Measurements from ENCODE around the gene CCER1.

CCER1 gene

DNA sequence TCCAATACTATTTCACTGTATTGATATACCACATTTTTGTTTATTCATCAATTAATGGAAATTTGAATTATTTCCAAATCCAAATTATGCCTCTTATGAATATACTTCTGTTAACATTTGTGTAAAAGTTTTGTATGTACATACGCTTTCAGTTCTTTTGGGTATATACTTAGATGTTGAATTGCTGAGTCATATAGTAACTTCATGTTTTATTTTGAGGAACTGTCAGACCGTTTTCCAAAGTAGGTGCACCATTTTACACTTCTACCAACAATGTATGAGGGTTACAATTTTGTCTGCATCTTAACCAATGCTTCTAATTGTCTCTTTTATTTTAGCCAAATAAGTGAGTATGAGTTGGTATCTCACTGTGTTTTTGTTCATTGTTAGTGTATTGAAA lies 10.2 kb upstream of the CCER1 start:
- DNase-seq (ENCODE audit: low spot score): no peak

DNA sequence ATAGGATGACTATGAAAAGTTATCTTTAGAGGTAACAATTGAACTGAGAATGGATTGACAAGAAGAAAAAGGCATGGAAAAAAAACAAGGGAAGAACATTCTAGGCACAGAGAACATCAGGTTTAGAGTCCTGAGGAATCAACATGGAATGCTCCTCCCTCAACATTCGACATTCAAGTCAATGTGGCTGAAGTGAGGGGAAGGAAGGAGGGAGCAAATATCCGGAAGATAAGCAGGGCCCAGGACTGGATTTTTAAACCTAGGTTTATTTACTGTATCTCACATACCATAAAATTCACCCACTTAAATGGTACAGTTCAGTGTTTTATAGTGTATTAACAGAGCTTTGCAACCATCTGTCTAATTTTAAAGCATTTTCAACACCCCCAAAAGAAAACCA lies 9.6 kb upstream of the CCER1 start:
- DNase-seq (ENCODE audit: low spot score): no peak

GRCh38 chr12:90963946-90964345 lies 9.0 kb upstream of the CCER1 start:
- no peak for DNase-seq (ENCODE audit: low spot score)

DNA sequence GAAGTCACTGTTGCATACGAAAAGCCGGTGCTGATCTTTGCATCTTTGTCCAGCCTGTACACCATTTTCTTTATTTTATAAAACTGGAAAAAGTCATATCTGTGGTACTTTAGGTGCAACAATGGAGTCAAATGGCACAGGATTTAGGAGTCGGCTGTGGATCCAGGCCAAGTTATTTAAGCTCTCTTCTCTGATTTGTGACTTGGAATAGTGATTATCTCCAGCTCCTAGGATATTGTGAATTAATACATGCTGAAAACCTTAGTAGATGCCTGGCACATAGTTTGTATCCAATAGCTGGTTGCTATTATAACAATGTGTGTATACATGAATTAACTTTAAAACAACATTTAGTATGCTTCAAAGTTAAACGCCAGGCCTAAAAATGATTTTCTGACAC lies 6.2 kb upstream of the CCER1 start:
- DNase-seq (ENCODE audit: low spot score): no peak

DNA sequence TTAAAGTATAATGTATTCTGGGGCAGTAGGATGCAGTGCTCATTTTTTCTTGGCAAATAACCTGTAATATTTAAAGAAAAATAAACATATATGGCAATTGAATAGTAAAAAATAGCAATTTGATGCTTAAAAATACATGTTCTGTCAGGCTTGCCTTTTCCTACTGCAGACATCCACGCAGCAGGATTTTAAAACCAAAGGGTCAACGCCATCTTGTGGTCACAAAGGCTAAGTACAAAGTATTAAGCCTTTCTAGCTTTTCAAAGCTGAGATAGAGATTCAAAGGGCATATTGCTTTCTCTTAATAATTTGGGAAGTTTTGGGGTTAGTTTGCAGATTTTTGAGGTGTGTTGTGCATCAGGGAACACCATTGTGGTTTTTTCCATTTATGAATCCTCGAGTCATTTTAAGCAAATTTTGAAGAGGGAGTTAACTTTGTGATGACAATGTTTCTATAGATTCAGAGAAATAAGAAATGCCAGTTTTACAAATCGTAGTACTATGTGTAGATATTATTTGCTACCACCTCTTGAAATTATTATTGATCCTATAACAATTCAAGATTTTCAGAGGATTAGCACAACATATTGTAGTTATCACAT lies 4.7 kb upstream of the CCER1 start:
- no peak for DNase-seq (ENCODE audit: low spot score)

- no peak for DNase-seq (ENCODE audit: low spot score)
Measured at GRCh38 chr12:90959032-90959431, 4.1 kb upstream of the CCER1 start.

GRCh38 chr12:90958347-90958746 lies 3.4 kb upstream of the CCER1 start:
- DNase-seq (ENCODE audit: low spot score): no peak

DNA sequence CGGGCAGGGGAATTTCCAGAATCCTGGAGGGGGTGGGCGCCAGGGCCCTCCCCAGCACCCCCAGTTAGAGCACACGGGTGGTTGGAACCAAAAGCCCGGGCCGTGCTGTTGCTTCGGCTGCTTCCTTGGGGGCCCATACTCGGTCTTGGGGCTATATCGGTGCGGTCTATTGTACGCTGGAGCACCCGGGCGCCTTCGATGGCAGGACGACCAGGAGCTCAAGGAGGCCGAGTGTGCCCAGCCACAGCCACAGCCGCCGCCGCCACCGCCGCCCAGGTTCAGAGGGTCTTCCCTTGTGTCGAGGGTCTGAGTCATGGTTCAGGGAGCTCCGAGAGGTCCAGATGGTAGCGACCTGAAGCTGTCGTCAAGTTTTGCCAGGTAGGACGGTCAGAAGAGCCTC lies 548 bp downstream of the CCER1 start:
- no peak for DNase-seq (ENCODE audit: low spot score)

DNA sequence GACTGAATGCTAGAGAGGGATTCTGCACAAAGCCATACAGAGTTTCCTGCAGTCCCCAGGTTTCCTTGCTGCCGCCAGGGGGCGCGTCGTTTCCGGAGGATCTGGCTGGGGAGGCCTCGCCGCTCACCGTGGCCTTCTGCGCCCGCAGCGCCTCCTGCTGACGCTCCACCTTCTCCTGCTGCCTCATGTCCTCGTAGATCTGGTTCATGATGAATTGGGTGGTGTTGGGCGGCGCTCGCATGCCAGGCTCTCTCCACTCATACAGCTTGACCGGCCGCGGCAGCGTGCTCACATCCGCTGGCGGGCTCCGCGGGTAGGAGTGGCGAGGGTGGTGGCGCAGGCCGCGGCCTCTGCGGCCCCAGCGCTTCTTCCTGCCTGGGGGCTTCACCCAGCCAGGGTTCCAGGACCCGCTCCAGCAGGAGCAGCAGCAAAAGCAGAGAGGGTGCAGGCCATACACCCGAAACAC lies 987 bp downstream of the CCER1 start:
- DNase-seq (ENCODE audit: low spot score): no peak

DNA sequence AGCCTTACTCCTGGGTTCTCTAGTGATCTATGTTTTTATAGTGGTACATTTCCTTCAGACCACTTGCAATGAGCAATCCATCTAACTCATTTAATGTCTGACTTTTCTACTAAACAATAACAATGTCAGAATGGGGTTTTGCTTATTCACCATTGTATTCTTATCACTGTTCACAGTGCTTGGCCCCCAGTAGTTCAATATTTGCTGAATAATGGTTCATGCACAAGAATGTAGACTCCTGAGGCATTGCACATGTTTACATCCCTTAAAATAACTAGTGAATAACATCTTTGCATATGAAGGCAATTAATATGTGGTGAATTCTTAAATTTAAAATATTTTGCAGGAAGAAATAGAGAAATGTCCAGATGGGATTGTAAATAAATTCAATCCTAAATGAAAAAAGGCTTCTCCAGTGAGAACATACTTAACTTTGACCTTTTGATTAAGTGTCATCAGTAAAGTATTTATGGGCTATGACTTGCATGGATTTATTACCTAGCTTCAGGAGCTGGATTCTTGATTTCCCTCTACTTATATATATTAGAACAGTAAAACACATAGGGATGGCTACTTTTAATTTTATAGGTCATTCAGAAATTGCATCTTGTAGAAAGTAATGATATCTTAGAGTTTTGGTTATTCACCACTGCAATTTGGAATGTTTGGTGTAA lies 3.4 kb downstream of the CCER1 start:
- no peak for DNase-seq (ENCODE audit: low spot score)

GRCh38 chr12:90947869-90948268 lies 7.1 kb downstream of the CCER1 start:
- no peak for DNase-seq (ENCODE audit: low spot score)

GRCh38 chr12:90945070-90945649 lies 9.8 kb downstream of the CCER1 start:
- DNase-seq (ENCODE audit: low spot score): no peak

DNA sequence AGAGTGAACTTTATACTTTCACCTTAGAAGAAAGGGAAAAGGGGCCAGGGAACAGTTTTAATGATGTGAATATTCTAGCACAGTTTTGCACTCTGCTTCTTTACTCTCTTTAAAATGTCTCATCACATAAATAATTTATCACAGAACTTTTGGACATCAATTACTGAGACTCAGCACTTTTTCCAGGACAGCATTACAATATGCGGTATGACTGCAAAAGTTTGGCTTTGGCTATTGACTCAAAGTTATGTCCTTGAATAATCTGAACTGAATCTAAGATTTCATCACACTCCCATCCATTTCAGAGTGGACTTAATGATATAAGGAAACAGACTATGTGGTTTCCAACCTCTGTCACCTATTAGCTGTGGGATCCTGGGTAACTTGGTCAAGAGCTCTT lies 11.7 kb downstream of the CCER1 start:
- no peak for DNase-seq (ENCODE audit: low spot score)

- DNase-seq (ENCODE audit: low spot score): no peak
Measured at GRCh38 chr12:90940872-90941499, 14.0 kb downstream of the CCER1 start.

DNA sequence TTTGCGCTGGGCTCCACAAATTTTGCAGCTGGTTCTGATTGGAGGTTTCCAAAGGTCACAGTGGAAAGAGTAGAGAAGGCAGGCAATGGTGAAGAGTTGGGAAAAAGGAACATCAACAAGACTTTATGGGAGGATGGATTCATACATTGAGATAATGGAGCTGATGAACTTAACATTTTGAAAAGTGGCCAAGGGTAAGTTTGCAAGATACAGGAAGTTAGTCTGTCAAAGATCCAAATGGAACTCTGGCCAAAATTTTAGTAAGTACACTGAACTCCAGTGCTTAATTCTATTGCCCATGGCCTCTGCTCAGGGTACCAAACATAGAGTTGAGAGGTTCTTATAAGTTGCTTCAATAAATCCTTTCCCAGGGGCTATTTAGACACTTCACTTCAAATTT lies 15.6 kb downstream of the CCER1 start:
- no peak for DNase-seq (ENCODE audit: low spot score)

DNA sequence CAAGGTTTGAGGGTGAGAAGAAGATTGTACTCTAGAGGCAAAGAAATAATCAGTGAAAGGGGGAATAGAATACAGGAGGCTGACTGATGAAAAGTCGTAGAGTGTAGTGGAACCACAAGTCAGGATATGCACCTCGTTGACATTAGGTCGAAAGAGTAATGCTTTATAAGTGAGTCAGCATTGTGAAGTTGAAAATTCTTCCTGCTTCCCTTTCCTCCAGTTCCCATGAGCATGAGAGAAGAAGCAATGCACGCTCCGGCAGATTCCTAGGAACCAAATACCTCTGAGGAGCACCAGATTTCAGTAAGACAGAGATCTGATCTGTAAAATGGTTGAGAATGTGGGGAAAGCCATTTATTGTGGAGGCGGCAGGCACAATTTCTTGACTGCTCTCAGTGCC lies 16.5 kb downstream of the CCER1 start:
- no peak for DNase-seq (ENCODE audit: low spot score)

GRCh38 chr12:90937651-90938050 lies 17.3 kb downstream of the CCER1 start:
- DNase-seq (ENCODE audit: low spot score): no peak

- DNase-seq (ENCODE audit: low spot score): no peak
Measured at GRCh38 chr12:90936230-90937005, 18.6 kb downstream of the CCER1 start.

- no peak for DNase-seq (ENCODE audit: low spot score)
Measured at GRCh38 chr12:90925562-90925961, 29.4 kb downstream of the CCER1 start.

DNA sequence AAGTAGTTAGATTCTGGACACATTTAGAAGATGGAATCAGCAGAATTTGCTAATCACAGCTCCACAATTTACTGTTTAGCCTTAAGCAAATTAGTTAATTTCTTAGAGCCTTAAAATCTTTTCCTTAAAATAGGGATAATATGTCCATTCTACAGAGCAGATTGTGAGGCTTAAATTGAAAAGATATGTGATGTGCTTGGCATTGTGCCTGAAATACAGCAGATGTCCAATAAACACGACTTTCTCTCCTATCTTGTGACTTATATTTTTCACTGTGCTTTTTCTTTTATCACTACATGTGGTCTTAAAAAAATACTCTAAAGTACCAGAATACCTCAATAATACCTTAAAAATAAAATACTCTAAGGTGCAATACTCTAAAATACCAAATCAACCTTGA lies 30.6 kb downstream of the CCER1 start:
- DNase-seq (ENCODE audit: low spot score): no peak

DNA sequence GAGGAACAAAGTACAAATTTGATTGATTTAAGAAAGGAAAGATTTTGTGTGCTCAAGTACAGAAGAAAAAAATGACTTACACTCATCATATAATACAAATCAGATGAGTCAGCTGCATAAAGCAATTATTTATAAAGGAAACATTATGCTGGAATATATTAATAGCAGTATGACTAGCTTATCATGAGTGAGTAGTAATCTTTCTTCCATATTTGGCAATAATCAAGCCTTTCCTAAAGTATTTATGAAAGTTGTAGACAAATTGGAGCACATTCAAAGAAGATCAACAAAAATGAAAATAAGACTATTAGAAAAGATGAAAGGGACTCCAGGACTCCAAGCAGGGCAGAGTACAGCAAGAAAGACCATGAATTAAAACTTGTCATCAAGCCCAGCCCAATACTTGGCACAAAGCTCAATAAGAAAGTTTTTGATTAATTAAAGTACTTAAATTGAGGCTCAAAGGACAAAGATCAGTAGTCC lies 32.8 kb downstream of the CCER1 start:
- DNase-seq (ENCODE audit: low spot score): no peak

DNA sequence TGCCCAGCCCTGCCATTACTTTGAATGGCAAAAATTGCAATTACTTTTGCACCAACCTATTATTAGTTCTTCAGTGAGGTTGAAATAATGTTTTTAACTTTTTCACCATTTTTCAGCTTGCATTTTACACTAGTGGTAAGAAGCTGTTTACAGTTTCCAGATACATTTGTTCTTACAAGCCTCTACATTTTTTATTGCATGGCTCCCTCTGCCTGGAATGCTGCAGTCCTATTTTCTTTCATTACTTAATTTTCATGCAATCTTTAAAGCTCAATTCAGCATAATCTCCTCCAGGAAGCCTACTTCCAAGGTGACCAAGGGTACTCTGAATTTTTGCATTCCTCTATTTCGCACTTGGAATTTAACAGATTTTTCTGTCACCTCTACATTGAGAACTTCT lies 33.4 kb downstream of the CCER1 start:
- no peak for DNase-seq (ENCODE audit: low spot score)

All from left forelimb (tissue), 1 donor.